ENCODE measurements around the gene HIVEP3.

HIVEP3 gene

GRCh38 chr1:41492341-41492848 lies 426.3 kb downstream of the HIVEP3 start:
- Histone ChIP-seq H4K8ac (ENCODE audit: low read depth, low read length) (no peak overlapping the region), H3K56ac (ENCODE audit: low read length) (no peak overlapping the region), H2AK5ac (ENCODE audit: low read length) (no peak overlapping the region), H3K23ac (ENCODE audit: low read length) (no peak overlapping the region), H3K4ac (ENCODE audit: low read depth, low read length) (no peak overlapping the region), H4K5ac (ENCODE audit: low read length) (no peak overlapping the region), H3K18ac (ENCODE audit: low read length) (no peak overlapping the region), H2BK5ac (ENCODE audit: low read length) (no peak overlapping the region), H3K27ac (ENCODE audit: low read depth, low read length) (no peak overlapping the region), H2BK120ac (ENCODE audit: low read depth, low read length) (no peak overlapping the region), H3K79me1 (ENCODE audit: low read length) (no peaks in the 10 kb centered on the region), H3K4me2 (ENCODE audit: low read length) (no peak overlapping the region), H3K9ac (ENCODE audit: low read length) (no peak overlapping the region), H3K27me3 (ENCODE audit: insufficient read depth, low read length, poor library complexity) (no peaks in the 10 kb centered on the region), H2BK15ac (replicated peaks; ENCODE audit: low read depth) (no peak overlapping the region), H3K4me3 (ENCODE audit: low read length) (no peak overlapping the region), H3K79me2 (ENCODE audit: control insufficient read depth, insufficient read depth, low read length) (no peaks in the 10 kb centered on the region), H3K36me3 (ENCODE audit: control insufficient read depth, insufficient read depth, low read length) (no peaks in the 10 kb centered on the region), H3K4me1 (ENCODE audit: control insufficient read depth, low read depth, low read length) (peaks cover 5% of the 10 kb centered on the region)
- peak; percentile 89 for DNase-seq
- WGBS (ENCODE audit: extremely low coverage, insufficient coverage, low lambda C conversion rate), result no CpG with 5 or more reads among the region's 7 CpGs

- no peaks in the 10 kb centered on the region for H3K27me3 ChIP-seq (ENCODE audit: insufficient read depth, low read length, poor library complexity)
- no peaks in the 10 kb centered on the region for H3K79me1 ChIP-seq (ENCODE audit: low read length)
- no peak overlapping the region for H4K5ac ChIP-seq (ENCODE audit: low read length)
- H2BK15ac ChIP-seq (replicated peaks; ENCODE audit: low read depth), result no peak overlapping the region
- H3K18ac ChIP-seq (ENCODE audit: low read length), result no peak overlapping the region
- no peak overlapping the region for H4K8ac ChIP-seq (ENCODE audit: low read depth, low read length)
- H3K27ac ChIP-seq (ENCODE audit: low read depth, low read length), result no peak overlapping the region
- H2BK120ac ChIP-seq (ENCODE audit: low read depth, low read length), result no peak overlapping the region
- H2AK5ac ChIP-seq (ENCODE audit: low read length), result no peak overlapping the region
- H3K4me1 ChIP-seq (ENCODE audit: control insufficient read depth, low read depth, low read length), result peaks cover 14% of the 10 kb centered on the region
- WGBS (ENCODE audit: extremely low coverage, insufficient coverage, low lambda C conversion rate), result no CpG with 5 or more reads among the region's 2 CpGs
- H2BK5ac ChIP-seq (ENCODE audit: low read length), result no peak overlapping the region
- H3K4me3 ChIP-seq (ENCODE audit: low read length), result no peak overlapping the region
- no peaks in the 10 kb centered on the region for H3K36me3 ChIP-seq (ENCODE audit: control insufficient read depth, insufficient read depth, low read length)
- DNase-seq, result no peak
- no peak overlapping the region for H3K23ac ChIP-seq (ENCODE audit: low read length)
- no peaks in the 10 kb centered on the region for H3K79me2 ChIP-seq (ENCODE audit: control insufficient read depth, insufficient read depth, low read length)
- H3K56ac ChIP-seq (ENCODE audit: low read length), result no peak overlapping the region
- H3K4me2 ChIP-seq (ENCODE audit: low read length), result no peak overlapping the region
- H3K9ac ChIP-seq (ENCODE audit: low read length), result no peak overlapping the region
- H3K4ac ChIP-seq (ENCODE audit: low read depth, low read length), result no peak overlapping the region
Measured at GRCh38 chr1:41490911-41491310, 427.8 kb downstream of the HIVEP3 start.

GRCh38 chr1:41489561-41489960 lies 429.2 kb downstream of the HIVEP3 start:
- Histone ChIP-seq H3K4me2 (ENCODE audit: low read length) (no peak overlapping the region), H3K23ac (ENCODE audit: low read length) (no peak overlapping the region), H3K27me3 (ENCODE audit: insufficient read depth, low read length, poor library complexity) (no peaks in the 10 kb centered on the region), H2BK5ac (ENCODE audit: low read length) (no peak overlapping the region), H4K8ac (ENCODE audit: low read depth, low read length) (no peak overlapping the region), H2BK15ac (replicated peaks; ENCODE audit: low read depth) (no peak overlapping the region), H3K79me2 (ENCODE audit: control insufficient read depth, insufficient read depth, low read length) (no peaks in the 10 kb centered on the region), H3K79me1 (ENCODE audit: low read length) (no peaks in the 10 kb centered on the region), H3K4me3 (ENCODE audit: low read length) (no peak overlapping the region), H2AK5ac (ENCODE audit: low read length) (no peak overlapping the region), H3K4me1 (ENCODE audit: control insufficient read depth, low read depth, low read length) (peaks cover 15% of the 10 kb centered on the region), H4K5ac (ENCODE audit: low read length) (no peak overlapping the region), H3K36me3 (ENCODE audit: control insufficient read depth, insufficient read depth, low read length) (no peaks in the 10 kb centered on the region), H3K9ac (ENCODE audit: low read length) (no peak overlapping the region), H3K18ac (ENCODE audit: low read length) (no peak overlapping the region), H3K56ac (ENCODE audit: low read length) (no peak overlapping the region), H3K4ac (ENCODE audit: low read depth, low read length) (no peak overlapping the region), H2BK120ac (ENCODE audit: low read depth, low read length) (no peak overlapping the region), H3K27ac (ENCODE audit: low read depth, low read length) (no peak overlapping the region)
- 97% methylated on average over 5 of the region's 5 CpGs for WGBS (ENCODE audit: extremely low coverage, insufficient coverage, low lambda C conversion rate)
- no peak for DNase-seq

- Histone ChIP-seq H3K4me3 (ENCODE audit: low read length) (no peak overlapping the region), H3K36me3 (ENCODE audit: control insufficient read depth, insufficient read depth, low read length) (no peaks in the 10 kb centered on the region), H3K9ac (ENCODE audit: low read length) (no peak overlapping the region), H3K4me2 (ENCODE audit: low read length) (no peak overlapping the region), H2AK5ac (ENCODE audit: low read length) (no peak overlapping the region), H4K8ac (ENCODE audit: low read depth, low read length) (no peak overlapping the region), H3K27ac (ENCODE audit: low read depth, low read length) (no peak overlapping the region), H3K23ac (ENCODE audit: low read length) (no peak overlapping the region), H3K27me3 (ENCODE audit: insufficient read depth, low read length, poor library complexity) (no peaks in the 10 kb centered on the region), H3K79me1 (ENCODE audit: low read length) (no peaks in the 10 kb centered on the region), H2BK120ac (ENCODE audit: low read depth, low read length) (no peak overlapping the region), H3K4ac (ENCODE audit: low read depth, low read length) (no peak overlapping the region), H2BK5ac (ENCODE audit: low read length) (no peak overlapping the region), H4K5ac (ENCODE audit: low read length) (no peak overlapping the region), H3K79me2 (ENCODE audit: control insufficient read depth, insufficient read depth, low read length) (no peaks in the 10 kb centered on the region), H3K56ac (ENCODE audit: low read length) (peak overlapping the region; percentile 17), H2BK15ac (replicated peaks; ENCODE audit: low read depth) (no peak overlapping the region), H3K18ac (ENCODE audit: low read length) (no peak overlapping the region), H3K4me1 (ENCODE audit: control insufficient read depth, low read depth, low read length) (peaks cover 15% of the 10 kb centered on the region)
- no peak for DNase-seq
- no CpG with 5 or more reads among the region's 11 CpGs for WGBS (ENCODE audit: extremely low coverage, insufficient coverage, low lambda C conversion rate)
Measured at GRCh38 chr1:41488040-41488951, 430.4 kb downstream of the HIVEP3 start.

GRCh38 chr1:41487126-41488039 lies 431.3 kb downstream of the HIVEP3 start:
- Histone ChIP-seq H3K79me1 (ENCODE audit: low read length) (no peaks in the 10 kb centered on the region), H3K27me3 (ENCODE audit: insufficient read depth, low read length, poor library complexity) (no peaks in the 10 kb centered on the region), H2BK15ac (replicated peaks; ENCODE audit: low read depth) (no peak overlapping the region), H3K4me2 (ENCODE audit: low read length) (no peak overlapping the region), H4K8ac (ENCODE audit: low read depth, low read length) (no peak overlapping the region), H3K4me1 (ENCODE audit: control insufficient read depth, low read depth, low read length) (peaks cover 15% of the 10 kb centered on the region), H2BK120ac (ENCODE audit: low read depth, low read length) (no peak overlapping the region), H3K27ac (ENCODE audit: low read depth, low read length) (peak overlapping the region; percentile 78), H3K79me2 (ENCODE audit: control insufficient read depth, insufficient read depth, low read length) (no peaks in the 10 kb centered on the region), H3K56ac (ENCODE audit: low read length) (peak overlapping the region; percentile 83), H2BK5ac (ENCODE audit: low read length) (no peak overlapping the region), H3K36me3 (ENCODE audit: control insufficient read depth, insufficient read depth, low read length) (no peaks in the 10 kb centered on the region), H3K18ac (ENCODE audit: low read length) (peak overlapping the region; percentile 30), H3K4me3 (ENCODE audit: low read length) (no peak overlapping the region), H3K9ac (ENCODE audit: low read length) (peak overlapping the region; percentile 51), H3K4ac (ENCODE audit: low read depth, low read length) (peak overlapping the region; percentile 27), H3K23ac (ENCODE audit: low read length) (no peak overlapping the region), H2AK5ac (ENCODE audit: low read length) (no peak overlapping the region), H4K5ac (ENCODE audit: low read length) (no peak overlapping the region)
- no peak for DNase-seq
- WGBS (ENCODE audit: extremely low coverage, insufficient coverage, low lambda C conversion rate), result no CpG with 5 or more reads among the region's 16 CpGs
